ENCODE data around the gene NT5E.

- TF ChIP-seq EP300 (IDR thresholded peaks at IDR 0.05; ENCODE audit: low read depth in 2 of 2, low read length in 2 of 2) (no peak), EP300 (CRISPR knock-in tag; IDR thresholded peaks at IDR 0.05; ENCODE audit: borderline replicate concordance) (no peak), HOXA3 (CRISPR knock-in tag; IDR thresholded peaks at IDR 0.05) (no peak), SOX13 (IDR thresholded peaks at IDR 0.05) (no peak), SOX13 (CRISPR knock-in tag; conservative IDR thresholded peaks at IDR 0.05 in 1 of 2, IDR thresholded peaks at IDR 0.05 in 1 of 2) (no peak), BHLHE40 (IDR thresholded peaks at IDR 0.05; ENCODE audit: low read length) (no peak), ATF4 (CRISPR knock-in tag; IDR thresholded peaks at IDR 0.05) (no peak), TAF1 (CRISPR knock-in tag; IDR thresholded peaks at IDR 0.05) (no peak), CTCF (CRISPR knock-in tag; IDR thresholded peaks at IDR 0.05) (no peak), POLR2AphosphoS5 (IDR thresholded peaks at IDR 0.05; ENCODE audit: low read depth, low read length) (no peak), TRIM24 (CRISPR knock-in tag; IDR thresholded peaks at IDR 0.05) (no peak), CREB1 (IDR thresholded peaks at IDR 0.05) (no peak), CREB1 (CRISPR knock-in tag; IDR thresholded peaks at IDR 0.05) (no peak), ZNF124 (CRISPR knock-in tag; IDR thresholded peaks at IDR 0.05) (no peak), ATF7-NPFF (CRISPR knock-in tag; IDR thresholded peaks at IDR 0.05; ENCODE audit: low read depth) (no peak), PHF8 (CRISPR knock-in tag; IDR thresholded peaks at IDR 0.05) (no peak)
Measured at GRCh38 chr6:85420551-85420950, 29.3 kb upstream of the NT5E start.

All from HepG2 (cell line).